Mesothelial cell of epicardium (in vitro differentiated cells): ENCODE results near the gene AFF3. TPM values are rescaled to one million over a fixed set of nuclear protein-coding genes. Genes with fewer than 3 reads are reported as not detected.

Source experiments
- DNase-seq, 2 experiments: peaks; one replicate each; pipeline ENCODE4 v3.0.0; 2021; ENCODE audit warnings: low spot score in 2 of 2; ENCODE audit not compliant: unreplicated experiment in 2 of 2
- H3K27ac Mint-ChIP-seq: 2 replicates; pipeline ENCODE4 v1.8.0; 2021; ENCODE audit warnings: mixed read lengths
- H3K27me3 Mint-ChIP-seq: 2 replicates; pipeline ENCODE4 v1.8.0; 2021; ENCODE audit warnings: low read depth, mixed read lengths
- H3K36me3 Mint-ChIP-seq: 2 replicates; pipeline ENCODE4 v1.8.0; 2021; ENCODE audit warnings: mixed read lengths
- H3K4me1 Mint-ChIP-seq: 2 replicates; pipeline ENCODE4 v1.8.0; 2021; ENCODE audit warnings: mixed read lengths
- H3K4me3 Mint-ChIP-seq: 2 replicates; pipeline ENCODE4 v1.8.0; 2021; ENCODE audit warnings: mild to moderate bottlenecking, moderate library complexity, mixed read lengths
- H3K9me3 Mint-ChIP-seq: 2 replicates; pipeline ENCODE4 v1.8.0; 2021; ENCODE audit warnings: mixed read lengths
- total RNA-seq: library from RNA; stranded (reverse); gene quantifications from 3 replicates; pipeline ENCODE4 v1.2.1, GENCODE V29; 2021
- TF ChIP-seq, protein P1 (sequence below): fragments of 200-600 bp; sonication (generic); IDR thresholded peaks from one replicate; pipeline ENCODE4 v1.5.0; 2021; ENCODE audit warnings: antibody characterized with exemption; ENCODE audit not compliant: unreplicated experiment

Gene AFF3
- total RNA-seq, 1 donor from 2014 or later, result 14.4 TPM

DNA sequence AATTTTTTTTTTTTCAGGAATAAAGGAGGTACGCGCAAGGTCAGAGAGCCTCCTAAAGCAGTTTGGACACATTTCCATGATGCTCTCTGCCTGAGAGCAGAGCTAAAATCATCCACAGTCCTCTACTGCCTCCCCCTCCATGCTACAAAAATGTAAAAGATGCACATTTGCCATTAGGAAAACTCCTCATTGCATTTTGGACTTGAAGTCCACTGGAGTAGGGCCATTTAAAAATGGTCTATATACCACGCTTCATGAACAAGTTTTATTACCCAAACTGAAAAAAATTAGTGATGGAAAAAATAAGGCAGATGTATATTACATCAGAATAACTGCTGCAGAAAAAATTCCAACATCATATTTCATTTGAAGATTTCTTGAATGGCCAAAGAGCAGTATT is 256.0 kb downstream of the AFF3 start:
- Mint-ChIP-seq H3K27me3 (no peaks in the 10 kb centered on the region), H3K4me3 (no peak overlapping the region), H3K27ac (no peak overlapping the region), H3K4me1 (peaks cover 54% of the 10 kb centered on the region), H3K36me3 (no peaks in the 10 kb centered on the region), H3K9me3 (no peaks in the 10 kb centered on the region)
- DNase-seq, result no peak
- TF ChIP-seq, protein P1, sequence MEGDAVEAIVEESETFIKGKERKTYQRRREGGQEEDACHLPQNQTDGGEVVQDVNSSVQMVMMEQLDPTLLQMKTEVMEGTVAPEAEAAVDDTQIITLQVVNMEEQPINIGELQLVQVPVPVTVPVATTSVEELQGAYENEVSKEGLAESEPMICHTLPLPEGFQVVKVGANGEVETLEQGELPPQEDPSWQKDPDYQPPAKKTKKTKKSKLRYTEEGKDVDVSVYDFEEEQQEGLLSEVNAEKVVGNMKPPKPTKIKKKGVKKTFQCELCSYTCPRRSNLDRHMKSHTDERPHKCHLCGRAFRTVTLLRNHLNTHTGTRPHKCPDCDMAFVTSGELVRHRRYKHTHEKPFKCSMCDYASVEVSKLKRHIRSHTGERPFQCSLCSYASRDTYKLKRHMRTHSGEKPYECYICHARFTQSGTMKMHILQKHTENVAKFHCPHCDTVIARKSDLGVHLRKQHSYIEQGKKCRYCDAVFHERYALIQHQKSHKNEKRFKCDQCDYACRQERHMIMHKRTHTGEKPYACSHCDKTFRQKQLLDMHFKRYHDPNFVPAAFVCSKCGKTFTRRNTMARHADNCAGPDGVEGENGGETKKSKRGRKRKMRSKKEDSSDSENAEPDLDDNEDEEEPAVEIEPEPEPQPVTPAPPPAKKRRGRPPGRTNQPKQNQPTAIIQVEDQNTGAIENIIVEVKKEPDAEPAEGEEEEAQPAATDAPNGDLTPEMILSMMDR, result no peak

DNA sequence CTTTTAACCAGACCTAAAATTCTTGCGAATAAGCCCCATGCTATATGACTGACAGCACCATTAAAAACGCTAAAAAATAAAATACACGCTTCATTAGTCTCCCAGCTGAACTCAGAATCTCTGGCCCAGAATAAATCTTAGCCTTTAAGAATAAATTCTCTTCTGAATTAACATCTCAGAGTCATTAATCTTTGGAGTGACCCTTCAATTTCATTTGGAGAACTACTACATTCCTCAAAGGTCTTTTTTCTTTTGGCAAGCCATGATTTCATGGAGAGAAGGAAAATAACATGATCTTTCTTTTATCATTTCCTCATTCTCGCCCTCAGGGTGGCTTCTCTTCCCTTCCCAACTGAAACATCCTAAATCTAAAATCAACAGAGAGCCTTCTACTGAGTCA is 259.0 kb downstream of the AFF3 start:
- Mint-ChIP-seq H3K27ac (peak overlapping the region; percentile 92), H3K9me3 (no peaks in the 10 kb centered on the region), H3K36me3 (no peaks in the 10 kb centered on the region), H3K27me3 (no peaks in the 10 kb centered on the region), H3K4me3 (no peak overlapping the region), H3K4me1 (peaks cover 63% of the 10 kb centered on the region)
- no peak for DNase-seq
- TF ChIP-seq, protein P1, result no peak

DNA sequence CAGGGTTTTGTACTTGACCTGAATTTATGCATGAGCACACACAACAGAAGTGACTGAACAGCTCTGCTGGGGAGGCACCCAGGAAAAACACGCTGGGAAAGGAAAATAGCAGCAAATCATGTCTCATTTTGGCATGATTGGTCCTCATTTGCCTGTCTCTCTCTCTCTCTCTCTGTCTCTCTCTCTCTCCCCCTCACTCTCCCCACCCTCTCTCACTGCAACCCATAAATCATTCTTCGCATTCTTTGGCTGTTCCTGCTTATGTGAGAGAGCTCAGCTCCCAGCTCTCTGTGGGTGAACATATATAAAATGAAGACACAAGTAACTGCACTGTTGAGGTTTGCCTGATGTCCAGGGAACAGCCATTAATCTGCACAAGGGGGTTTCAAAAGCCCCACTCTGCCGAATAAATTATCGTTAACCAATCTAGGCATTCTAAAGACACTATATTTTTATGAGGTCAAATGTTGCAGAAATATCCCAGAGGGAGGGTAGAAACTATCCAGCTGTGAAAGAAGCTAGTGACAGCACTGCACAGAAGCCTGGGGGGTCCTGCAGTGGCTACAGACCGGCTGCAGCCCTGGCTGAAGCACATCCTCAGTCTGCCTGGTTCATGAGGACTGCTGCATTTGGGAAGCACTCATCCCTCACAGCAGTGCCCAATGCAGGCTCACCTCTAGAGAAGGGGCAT is 260.3 kb downstream of the AFF3 start:
- TF ChIP-seq, protein P1, result no peak
- no peaks in the 10 kb centered on the region for H3K9me3 Mint-ChIP-seq
- H3K27me3 Mint-ChIP-seq, result no peaks in the 10 kb centered on the region
- no peak for DNase-seq
- no peaks in the 10 kb centered on the region for H3K36me3 Mint-ChIP-seq
- no peak overlapping the region for H3K4me3 Mint-ChIP-seq
- peak overlapping the region; percentile 90 for H3K27ac Mint-ChIP-seq
- H3K4me1 Mint-ChIP-seq, result peaks cover 73% of the 10 kb centered on the region

DNA sequence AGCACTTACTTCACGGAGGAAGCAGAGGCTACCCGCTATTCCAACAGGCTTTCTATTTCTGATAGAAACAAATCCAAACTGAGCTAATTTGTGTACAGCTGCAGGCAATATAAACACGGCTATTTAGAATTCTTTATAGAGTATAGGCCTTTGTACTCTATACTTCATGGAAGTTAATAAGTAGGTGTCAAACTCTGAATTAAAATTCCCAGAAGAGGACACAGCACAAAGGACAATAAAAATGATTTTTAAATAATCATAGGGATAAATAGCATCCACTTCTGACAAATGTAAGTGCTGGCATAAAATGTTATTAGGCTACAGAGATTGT is 261.5 kb downstream of the AFF3 start:
- peak overlapping the region; percentile 72 for H3K27ac Mint-ChIP-seq
- peaks cover 78% of the 10 kb centered on the region for H3K4me1 Mint-ChIP-seq
- TF ChIP-seq, protein P1, result no peak

DNA sequence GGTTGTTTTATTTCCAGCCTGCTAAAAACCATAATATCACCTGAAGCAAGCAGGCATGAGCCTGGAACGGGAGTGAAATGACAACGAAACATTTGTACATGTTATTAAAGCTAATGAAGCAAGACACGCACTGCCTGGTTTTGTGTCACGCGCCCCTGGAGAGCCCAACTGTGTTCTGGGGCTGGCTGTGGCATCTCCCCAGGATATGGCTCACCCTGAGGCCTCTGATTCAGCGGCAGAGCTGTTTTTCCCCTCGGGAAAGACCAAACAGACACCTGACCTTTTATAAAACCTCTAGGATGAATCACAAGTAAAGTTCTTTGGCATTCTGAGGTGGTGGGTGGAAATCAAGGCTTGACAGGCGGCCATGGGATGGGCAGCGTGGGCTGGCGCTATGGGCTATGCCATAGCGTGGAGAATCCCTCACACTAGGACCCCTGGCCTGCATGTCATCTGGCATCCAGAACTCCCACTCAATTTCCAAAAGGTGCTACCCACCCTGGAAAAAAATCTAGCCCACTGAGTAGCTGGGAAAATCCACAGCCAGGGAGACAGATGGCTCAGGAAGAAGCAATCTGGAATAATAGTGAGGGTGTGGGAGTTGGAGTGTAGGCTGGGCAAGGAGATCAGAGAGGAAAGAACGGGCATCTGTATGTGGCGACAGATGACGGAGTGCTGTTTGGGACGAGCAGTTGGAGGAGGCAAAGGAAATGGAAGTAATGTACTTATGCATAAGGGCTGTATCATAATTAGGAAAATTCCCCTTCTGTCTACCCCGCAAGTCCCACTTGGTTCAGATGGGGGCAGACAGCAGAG is 262.0 kb downstream of the AFF3 start:
- no peaks in the 10 kb centered on the region for H3K27me3 Mint-ChIP-seq
- no peak for DNase-seq
- TF ChIP-seq, protein P1, result no peak
- H3K4me1 Mint-ChIP-seq, result peaks cover 80% of the 10 kb centered on the region
- no peaks in the 10 kb centered on the region for H3K9me3 Mint-ChIP-seq
- no peaks in the 10 kb centered on the region for H3K36me3 Mint-ChIP-seq
- peak overlapping the region; percentile 72 for H3K27ac Mint-ChIP-seq
- H3K4me3 Mint-ChIP-seq, result no peak overlapping the region

More for the DNA sequence above, 261.5 kb downstream of the AFF3 start:
- Mint-ChIP-seq H3K27me3 (no peaks in the 10 kb centered on the region), H3K4me3 (no peak overlapping the region), H3K9me3 (no peaks in the 10 kb centered on the region), H3K36me3 (no peaks in the 10 kb centered on the region)
- no peak for DNase-seq
